Fibroblast of lung (primary cell): ENCODE measurements around the gene CNPY4. TPM values are rescaled to one million over a fixed set of nuclear protein-coding genes. Genes with fewer than 3 reads are reported as not detected.
A peak's percentile ranks its signal among the peaks of the same experiment; 100 is the strongest.

Experiments used
- DNase-seq, 2 donors: peaks; one replicate each; pipeline versions ENCODE4 v3.0.0 to v3.0.0-alpha.2; 2010; ENCODE audit warnings: low read depth in 2 of 2
- H2AFZ ChIP-seq: 2 replicates; pipeline ENCODE4 v1.5.1; 2012; ENCODE audit warnings: low read length, control low read depth, inconsistent platforms
- H3K27ac ChIP-seq: 2 replicates; pipeline ENCODE4 v1.5.1; 2011; ENCODE audit warnings: low read length, control low read depth; ENCODE audit not compliant: insufficient read depth
- H3K27me3 ChIP-seq: 2 replicates; pipeline ENCODE4 v1.5.1; 2011; ENCODE audit warnings: mild to moderate bottlenecking, low read length; ENCODE audit not compliant: control insufficient read depth, insufficient read depth
- H3K36me3 ChIP-seq: 2 replicates; pipeline ENCODE4 v1.5.1; 2011; ENCODE audit warnings: low read length; ENCODE audit not compliant: control insufficient read depth, insufficient read depth
- H3K4me1 ChIP-seq: 2 replicates; pipeline ENCODE4 v1.5.1; 2011; ENCODE audit warnings: low read length; ENCODE audit not compliant: control insufficient read depth, insufficient read depth; ENCODE audit errors: extremely low read depth
- H3K4me2 ChIP-seq: 2 replicates; pipeline ENCODE4 v1.5.1; 2011; ENCODE audit warnings: low read length, control low read depth; ENCODE audit not compliant: insufficient read depth; ENCODE audit errors: extremely low read depth
- H3K4me3 ChIP-seq, 4 experiments: fragments of 200-600 bp in 1 of 4; sonication (generic) in 1 of 4; replicated peaks in 1 of 4; 2 replicates each; pipeline ENCODE4 v1.5.1; 2011 to 2016; ENCODE audit warnings: low read length in 4 of 4, low read depth in 3 of 4, mild to moderate bottlenecking in 3 of 4, control low read depth in 2 of 4, inconsistent platforms in 1 of 4, mixed read lengths in 1 of 4; ENCODE audit not compliant: insufficient read depth in 1 of 4; ENCODE audit errors: control extremely low read depth in 1 of 4
- H3K79me2 ChIP-seq: 2 replicates; pipeline ENCODE4 v1.5.1; 2012; ENCODE audit warnings: mild to moderate bottlenecking, low read length, inconsistent platforms; ENCODE audit not compliant: control insufficient read depth, insufficient read depth
- H3K9ac ChIP-seq: 2 replicates; pipeline ENCODE4 v1.5.1; 2011; ENCODE audit warnings: mild to moderate bottlenecking, low read length, control low read depth; ENCODE audit not compliant: insufficient read depth
- H3K9me3 ChIP-seq: 2 replicates; pipeline ENCODE4 v1.5.1; 2012; ENCODE audit warnings: low read depth, low read length; ENCODE audit not compliant: control insufficient read depth, insufficient read depth
- H4K20me1 ChIP-seq: 2 replicates; pipeline ENCODE4 v1.5.1; 2011; ENCODE audit warnings: low read length; ENCODE audit not compliant: control insufficient read depth, insufficient read depth; ENCODE audit errors: extremely low read depth
- CTCF ChIP-seq, 2 donors: IDR thresholded peaks in 1 of 2; conservative IDR thresholded peaks in 1 of 2; 1 replicate in 1 of 2; 2 replicates in 1 of 2; pipeline ENCODE4 v1.5.1; 2011 to 2012; ENCODE audit warnings: low read length in 2 of 2, control low read depth in 1 of 2, inconsistent platforms in 1 of 2, low read depth in 1 of 2, mild to moderate bottlenecking in 1 of 2
- EZH2 ChIP-seq: IDR thresholded peaks from 2 replicates; pipeline ENCODE4 v1.5.1; 2012; ENCODE audit warnings: low read length, control low read depth, mild to moderate bottlenecking; ENCODE audit errors: missing control alignments
- polyA plus RNA-seq, 2 donors: library from polyadenylated mRNA; depleted of rRNA in 1 of 2; stranded (reverse) in 1 of 2; unstranded in 1 of 2; fragments of >200 nt; gene quantifications; 2 replicates each; pipeline ENCODE4 v1.2.1, GENCODE V29; 2011 to 2012; ENCODE audit warnings: missing spikeins in 1 of 2
- total RNA-seq: library from RNA; depleted of rRNA; stranded (reverse); fragments of >200 nt; gene quantifications from 2 replicates; pipeline ENCODE4 v1.2.1, GENCODE V29; 2014

Gene CNPY4
- total and polyA plus RNA-seq, 2 donors (not counting 1 experiment from before 2014, with no cell fraction given): 21.6 to 40.7 TPM

- Histone ChIP-seq H4K20me1 (no peaks in the 10 kb centered on the region), H3K9ac (peak within 1 kb of the TSS; percentile 77), H3K9me3 (no peaks in the 10 kb centered on the region), H2AFZ (peak within 1 kb of the TSS; percentile 58), H3K79me2 (peaks cover 30% of the 10 kb centered on the region), H3K27me3 (no peaks in the 10 kb centered on the region), H3K4me2 (peak within 1 kb of the TSS; percentile 89), H3K36me3 (peaks cover 22% of the 10 kb centered on the region), H3K4me1 (peaks cover 7% of the 10 kb centered on the region), H3K4me3 (peak within 1 kb of the TSS; percentile 77 to 90 (median 84)), H3K27ac (peak within 1 kb of the TSS; percentile 87)
- no peak for TF ChIP-seq CTCF (conservative IDR thresholded peaks at IDR 0.05 in 1 of 2, IDR thresholded peaks at IDR 0.05 in 1 of 2; ENCODE audit: low read depth in 1 of 2, low read length in 2 of 2)
- TF ChIP-seq EZH2: no peak
- peak; percentile 99 for DNase-seq
Observed at GRCh38 chr7:100101016-100101862, 18.2 kb upstream of the CNPY4 start, which contains the start of the genes AP4M1 and MCM7. AP4M1 (plus strand) TSS chr7:100101643; CDS start chr7:100101715, 72 bp downstream. MCM7 (minus strand) TSS chr7:100101397; CDS start chr7:100101294, 103 bp downstream.

GRCh38 chr7:100102950-100103840 is 16.2 kb upstream of the CNPY4 start:
- H4K20me1 ChIP-seq: no peaks in the 10 kb centered on the region
- H3K4me2 ChIP-seq: peak overlapping the region; percentile 42
- H2AFZ ChIP-seq: no peak overlapping the region
- TF ChIP-seq CTCF (conservative IDR thresholded peaks at IDR 0.05 in 1 of 2, IDR thresholded peaks at IDR 0.05 in 1 of 2; ENCODE audit: low read depth in 1 of 2, low read length in 2 of 2): no peak
- TF ChIP-seq EZH2: no peak
- H3K27me3 ChIP-seq: no peaks in the 10 kb centered on the region
- DNase-seq: peak; percentile 92 to 99
- H3K4me1 ChIP-seq: peaks cover 7% of the 10 kb centered on the region
- H3K4me3 ChIP-seq: peak overlapping the region in 2 of 4 experiments; percentile 23 to 81
- H3K9ac ChIP-seq: no peak overlapping the region
- H3K27ac ChIP-seq: peak overlapping the region; percentile 87
- peaks cover 22% of the 10 kb centered on the region for H3K79me2 ChIP-seq
- H3K9me3 ChIP-seq: no peaks in the 10 kb centered on the region
- H3K36me3 ChIP-seq: peaks cover 22% of the 10 kb centered on the region

GRCh38 chr7:100105534-100105933 is 13.9 kb upstream of the CNPY4 start:
- Histone ChIP-seq H3K4me3 (no peak overlapping the region), H3K4me1 (peaks cover 7% of the 10 kb centered on the region), H3K27me3 (no peaks in the 10 kb centered on the region), H3K9ac (no peak overlapping the region), H3K9me3 (no peaks in the 10 kb centered on the region), H3K4me2 (no peak overlapping the region), H3K36me3 (peaks cover 20% of the 10 kb centered on the region), H3K79me2 (peaks cover 3% of the 10 kb centered on the region), H4K20me1 (no peaks in the 10 kb centered on the region), H2AFZ (no peak overlapping the region), H3K27ac (no peak overlapping the region)
- DNase-seq: no peak
- TF ChIP-seq CTCF (conservative IDR thresholded peaks at IDR 0.05 in 1 of 2, IDR thresholded peaks at IDR 0.05 in 1 of 2; ENCODE audit: low read depth in 1 of 2, low read length in 2 of 2): no peak
- TF ChIP-seq EZH2: no peak
